Keratinocyte (primary cell): Measurements from ENCODE around the gene GLP2R.

Source experiments
- CTCF ChIP-seq, 3 experiments: IDR thresholded peaks in 1 of 3; conservative IDR thresholded peaks in 1 of 3; optimal IDR thresholded peaks in 1 of 3; 2 replicates in 2 of 3; 3 replicates in 1 of 3; pipeline versions ENCODE3 to v1.5.1; 2011; ENCODE audit warnings: low read length in 3 of 3, mild to moderate bottlenecking in 3 of 3, moderate library complexity in 2 of 3, control low read depth in 1 of 3, inconsistent platforms in 1 of 3; ENCODE audit not compliant: insufficient read depth in 2 of 3; ENCODE audit errors: extremely low read depth in 1 of 3
- EZH2 ChIP-seq: IDR thresholded peaks from one replicate; pipeline ENCODE4 v1.6.1; 2012; ENCODE audit warnings: inconsistent platforms, mild to moderate bottlenecking, low read length, moderate library complexity

DNA sequence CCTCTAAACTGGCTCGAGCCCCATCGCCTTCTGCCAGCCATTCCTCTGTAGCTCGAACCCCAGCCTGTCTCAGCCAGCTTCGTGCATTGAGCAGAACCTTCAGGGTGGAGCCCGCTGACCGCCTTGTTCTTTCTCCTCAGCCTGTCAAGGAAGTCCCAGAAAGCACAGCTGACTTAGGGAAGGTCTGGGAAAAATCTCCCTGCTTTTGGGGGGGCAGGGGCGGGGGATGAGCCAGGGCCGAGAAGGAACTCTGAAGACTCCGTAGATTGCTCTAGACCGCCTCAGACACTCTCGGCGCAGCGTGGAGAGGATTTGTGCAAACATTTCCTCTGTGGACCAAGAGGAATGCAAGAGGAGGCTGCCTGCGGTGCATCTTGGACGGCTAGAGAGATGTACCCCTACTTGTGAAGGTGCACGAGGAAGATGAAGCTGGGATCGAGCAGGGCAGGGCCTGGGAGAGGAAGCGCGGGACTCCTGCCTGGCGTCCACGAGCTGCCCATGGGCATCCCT lies at the start of gene GLP2R:
- TF ChIP-seq CTCF (optimal IDR thresholded peaks at IDR 0.05 in 1 of 3, IDR thresholded peaks at IDR 0.05 in 1 of 3, conservative IDR thresholded peaks at IDR 0.05 in 1 of 3; ENCODE audit: extremely low read depth in 1 of 3, insufficient read depth in 2 of 3, low read length in 3 of 3) (no peak), EZH2 (no peak)
